CD14-positive monocyte (primary cell): ENCODE data around the gene NUP210. TPM values are rescaled to one million over a fixed set of nuclear protein-coding genes. Genes with fewer than 3 reads are reported as not detected.

Experiments used
- DNase-seq, 3 donors: peaks; one replicate each; pipeline ENCODE4 v3.0.0-alpha.2; 2011 to 2022
- H2AFZ ChIP-seq: 2 replicates; pipeline ENCODE4 v1.6.0; 2012; ENCODE audit warnings: mild to moderate bottlenecking, low read depth, low read length, inconsistent platforms; ENCODE audit not compliant: insufficient read depth, poor library complexity, severe bottlenecking
- H3K27ac ChIP-seq, 2 donors: 1 replicate in 1 of 2; 2 replicates in 1 of 2; pipeline ENCODE4 v1.5.1; 2012 to 2013; ENCODE audit warnings: low read length in 2 of 2, control low read depth in 1 of 2, inconsistent platforms in 1 of 2, low read depth in 1 of 2, mild to moderate bottlenecking in 1 of 2
- H3K27me3 ChIP-seq, 2 donors: one replicate each; pipeline versions ENCODE4 v1.6.0 to v1.6.1; 2011 to 2013; ENCODE audit warnings: low read length in 2 of 2; ENCODE audit not compliant: control insufficient read depth in 2 of 2, insufficient read depth in 2 of 2
- H3K36me3 ChIP-seq, 2 donors: replicated peaks in 1 of 2; 1 replicate in 1 of 2; 2 replicates in 1 of 2; pipeline versions ENCODE4 v1.5.1 to v1.6.1; 2012 to 2013; ENCODE audit warnings: low read length in 2 of 2, control low read depth in 1 of 2, inconsistent platforms in 1 of 2, mild to moderate bottlenecking in 1 of 2; ENCODE audit not compliant: insufficient read depth in 2 of 2, control insufficient read depth in 1 of 2
- H3K4me1 ChIP-seq, 2 donors: 1 replicate in 1 of 2; 2 replicates in 1 of 2; pipeline versions ENCODE4 v1.5.1 to v1.6.1; 2012 to 2013; ENCODE audit warnings: low read length in 2 of 2, control low read depth in 1 of 2, inconsistent platforms in 1 of 2, mild to moderate bottlenecking in 1 of 2, moderate library complexity in 1 of 2; ENCODE audit not compliant: insufficient read depth in 2 of 2, control insufficient read depth in 1 of 2
- H3K4me2 ChIP-seq: replicated peaks from 2 replicates; pipeline ENCODE3; 2012; ENCODE audit warnings: low read length, moderate library complexity, mild to moderate bottlenecking; ENCODE audit not compliant: poor library complexity, severe bottlenecking; ENCODE audit errors: extremely low read depth
- H3K4me3 ChIP-seq, 3 experiments: fragments of 200-600 bp in 1 of 3; sonication (generic) in 1 of 3; replicated peaks in 1 of 3; 1 replicate in 2 of 3; 2 replicates in 1 of 3; pipeline ENCODE4 v1.5.1; 2011 to 2013; ENCODE audit warnings: low read length in 3 of 3, mild to moderate bottlenecking in 3 of 3, control low read depth in 2 of 3, low read depth in 2 of 3, inconsistent platforms in 1 of 3, moderate library complexity in 1 of 3
- H3K79me2 ChIP-seq: 2 replicates; pipeline ENCODE4 v1.6.0; 2012; ENCODE audit warnings: mild to moderate bottlenecking, control low read depth, inconsistent platforms, low read length, moderate library complexity; ENCODE audit not compliant: insufficient read depth
- H3K9ac ChIP-seq: 2 replicates; pipeline ENCODE4 v1.6.0; 2017; ENCODE audit warnings: low read length, mild to moderate bottlenecking; ENCODE audit not compliant: insufficient read depth, poor library complexity, severe bottlenecking
- H3K9me3 ChIP-seq, 2 donors: replicated peaks in 1 of 2; 1 replicate in 1 of 2; 2 replicates in 1 of 2; pipeline versions ENCODE4 v1.5.1 to v1.6.1; 2012 to 2013; ENCODE audit warnings: low read length in 2 of 2, control low read depth in 1 of 2; ENCODE audit not compliant: control insufficient read depth in 1 of 2, insufficient read depth in 1 of 2
- H4K20me1 ChIP-seq: 2 replicates; pipeline ENCODE4 v1.6.0; 2012; ENCODE audit warnings: mild to moderate bottlenecking, low read length, control low read depth, moderate library complexity; ENCODE audit not compliant: insufficient read depth
- H3K27ac Mint-ChIP-seq, 7 donors: one replicate each; pipeline ENCODE4 v1.8.0; 2020; ENCODE audit warnings: mild to moderate bottlenecking in 7 of 7, mixed read lengths in 7 of 7, moderate library complexity in 6 of 7, inconsistent platforms in 2 of 7
- H3K27me3 Mint-ChIP-seq, 3 donors: one replicate each; pipeline ENCODE4 v1.8.0; 2021 to 2022; ENCODE audit warnings: low read depth in 3 of 3, mild to moderate bottlenecking in 3 of 3, mixed read lengths in 3 of 3, moderate library complexity in 3 of 3, inconsistent platforms in 1 of 3
- H3K36me3 Mint-ChIP-seq, 2 donors: one replicate each; pipeline ENCODE4 v1.8.0; 2020; ENCODE audit warnings: mixed read lengths in 2 of 2, inconsistent platforms in 1 of 2, mild to moderate bottlenecking in 1 of 2
- H3K4me1 Mint-ChIP-seq: one replicate; pipeline ENCODE4 v1.8.0; 2020; ENCODE audit warnings: mild to moderate bottlenecking, mixed read lengths
- H3K4me3 Mint-ChIP-seq, 2 donors: one replicate each; pipeline ENCODE4 v1.8.0; 2020; ENCODE audit warnings: mild to moderate bottlenecking in 2 of 2, mixed read lengths in 2 of 2, moderate library complexity in 1 of 2
- H3K9me3 Mint-ChIP-seq, 7 donors: one replicate each; pipeline ENCODE4 v1.8.0; 2020 to 2022; ENCODE audit warnings: mixed read lengths in 7 of 7, mild to moderate bottlenecking in 6 of 7, moderate library complexity in 6 of 7, inconsistent platforms in 2 of 7
- CTCF ChIP-seq: fragments of 200-600 bp; IDR thresholded peaks from one replicate; pipeline ENCODE4 v1.8.0; 2022; ENCODE audit warnings: antibody characterized with exemption, mild to moderate bottlenecking
- WGBS: methylation state at CpG from one replicate; pipeline ENCODE4 v1.1.5; 2013; ENCODE audit warnings: missing lambda C conversion rate; ENCODE audit not compliant: insufficient coverage; 5-methylcytosine and 5-hydroxymethylcytosine counted together
- intact Hi-C, 2 donors: fragments of 100-400 bp; cut with micrococcal nuclease; formaldehyde crosslinking; loops; one replicate each; pipeline versions ENCODE4 v1.15.0 to v1.15.1; 2023
- polyA plus RNA-seq, 3 donors: library from polyadenylated mRNA; depleted of rRNA in 1 of 3; unstranded in 2 of 3; stranded (reverse) in 1 of 3; fragments of 300-500 nt in 2 of 3; fragments of >200 nt in 1 of 3; fragmentation: Illumina TruSeq in 2 of 3; gene quantifications; 1 replicate in 2 of 3; 2 replicates in 1 of 3; pipeline ENCODE4 v1.2.3, GENCODE V29; 2012 to 2021

NUP210 gene
- polyA plus RNA-seq, 3 donors = 7.9 to 43.5 (median 13.0) TPM

- H3K27ac ChIP-seq = no peak overlapping the region
- H3K9me3 Mint-ChIP-seq = no peaks in the 10 kb centered on the region
- no peak overlapping the region for H3K4me3 Mint-ChIP-seq
- H2AFZ ChIP-seq = no peak overlapping the region
- peak overlapping the region in 2 of 7 donors; percentile 4 to 12 for H3K27ac Mint-ChIP-seq
- no peaks in the 10 kb centered on the region for H3K79me2 ChIP-seq
- H3K36me3 ChIP-seq = peaks cover 93 to 99% of the 10 kb centered on the region in 2 donors
- no peak for DNase-seq
- H3K27me3 ChIP-seq = no peaks in the 10 kb centered on the region
- peaks cover 2 to 24% of the 10 kb centered on the region in 2 donors for H3K36me3 Mint-ChIP-seq
- no peaks in the 10 kb centered on the region for H4K20me1 ChIP-seq
- no peak overlapping the region for H3K4me3 ChIP-seq
- WGBS = 95% methylated on average over 7 of the region's 8 CpGs
- H3K4me1 Mint-ChIP-seq = no peaks in the 10 kb centered on the region
- H3K9me3 ChIP-seq = no peaks in the 10 kb centered on the region
- H3K27me3 Mint-ChIP-seq = peaks cover 0 to 2% (median 0%) of the 10 kb centered on the region in 3 donors
- intact Hi-C loops = no loop called here
- no peak overlapping the region for H3K4me2 ChIP-seq
- TF ChIP-seq CTCF = no peak
- H3K9ac ChIP-seq = no peak overlapping the region
- no peaks in the 10 kb centered on the region for H3K4me1 ChIP-seq
Observed at GRCh38 chr3:13372656-13373055, 47.5 kb downstream of the NUP210 start.

GRCh38 chr3:13372126-13372525, 48.0 kb downstream of the NUP210 start:
- Mint-ChIP-seq H3K36me3 (peaks cover 7 to 24% of the 10 kb centered on the region in 2 donors), H3K27ac (peak overlapping the region in 4 of 7 donors; percentile 33 to 82 (median 52)), H3K27me3 (peaks cover 0 to 2% (median 0%) of the 10 kb centered on the region in 3 donors), H3K9me3 (no peaks in the 10 kb centered on the region), H3K4me1 (no peaks in the 10 kb centered on the region), H3K4me3 (no peak overlapping the region)
- Histone ChIP-seq H3K27ac (peak overlapping the region in 1 of 2 donors; percentile 5), H3K9me3 (no peaks in the 10 kb centered on the region), H3K4me1 (no peaks in the 10 kb centered on the region), H3K9ac (no peak overlapping the region), H3K79me2 (no peaks in the 10 kb centered on the region), H3K36me3 (peaks cover 94 to 100% of the 10 kb centered on the region in 2 donors), H3K4me2 (no peak overlapping the region), H3K4me3 (no peak overlapping the region), H3K27me3 (no peaks in the 10 kb centered on the region), H4K20me1 (no peaks in the 10 kb centered on the region), H2AFZ (no peak overlapping the region)
- intact Hi-C loops = no loop called here
- no peak for TF ChIP-seq CTCF
- 98% methylated on average over 4 of the region's 4 CpGs for WGBS
- no peak for DNase-seq
